ENCODE data around the gene CRY1. TPM values are rescaled to one million over a fixed set of nuclear protein-coding genes. Genes with fewer than 3 reads are reported as not detected.

Gene CRY1
- total RNA-seq, 2 experiments from 2014 or later = 70.7 to 77.4 TPM

DNA sequence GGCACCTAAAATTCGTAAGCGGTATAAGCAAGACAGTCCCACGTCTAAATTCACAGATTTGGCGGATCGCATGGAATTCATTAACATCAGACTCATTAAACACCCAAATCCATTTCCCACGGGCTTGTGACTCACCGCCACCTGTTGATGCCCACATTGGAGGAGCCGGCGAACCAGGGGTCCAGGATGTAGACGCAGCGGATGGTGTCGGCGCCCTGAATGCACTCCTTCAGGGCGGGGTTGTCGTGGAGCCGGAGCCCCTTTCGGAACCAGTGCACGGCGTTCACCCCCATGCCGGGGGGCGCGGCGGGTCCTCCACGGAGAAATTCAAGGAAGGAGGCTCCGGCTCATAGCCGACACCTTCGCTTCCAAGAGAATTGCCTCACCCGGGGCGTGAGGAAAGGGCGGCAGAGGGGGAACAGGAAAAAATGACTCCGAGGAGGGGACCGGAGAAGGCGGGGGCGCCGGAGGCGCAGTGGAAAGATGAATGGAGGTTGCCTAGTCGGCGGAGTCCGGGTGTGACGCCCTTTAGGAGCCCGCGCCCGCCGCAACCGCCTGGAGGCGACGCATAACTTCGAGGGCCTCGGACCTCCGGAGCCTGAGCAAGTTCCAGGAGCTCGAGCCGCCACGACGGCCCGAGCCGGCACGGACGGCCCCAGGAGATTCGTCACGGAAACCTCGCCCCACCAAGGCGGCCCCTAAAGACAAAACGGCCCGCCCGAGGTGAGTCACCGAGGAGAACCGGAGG lies 506 bp downstream of the CRY1 start:
- H3K36me3 ChIP-seq (ENCODE audit: insufficient read depth, low read length) = no peaks in the 10 kb centered on the region
- intact Hi-C loops (cut with DNase I, micrococcal nuclease) = loop anchor here (1.0 to 10.0 kb wide), 14 partner anchors 11 to 1986 kb away; partner anchors contain the start of genes TCP11L2 (in 2 of the 2), CKAP4 (in 1 of the 2), FICD (in 1 of the 2) and PWP1 (in 1 of the 2)
- H3K4me3 ChIP-seq (ENCODE audit: low read length) = peak overlapping the region; percentile 90
- peaks cover 17% of the 10 kb centered on the region for H3K36me3 Mint-ChIP-seq (ENCODE audit: low read depth)
- peaks cover 31% of the 10 kb centered on the region for H3K4me1 ChIP-seq (ENCODE audit: insufficient read depth, low read length)
- TF ChIP-seq, protein P1, sequence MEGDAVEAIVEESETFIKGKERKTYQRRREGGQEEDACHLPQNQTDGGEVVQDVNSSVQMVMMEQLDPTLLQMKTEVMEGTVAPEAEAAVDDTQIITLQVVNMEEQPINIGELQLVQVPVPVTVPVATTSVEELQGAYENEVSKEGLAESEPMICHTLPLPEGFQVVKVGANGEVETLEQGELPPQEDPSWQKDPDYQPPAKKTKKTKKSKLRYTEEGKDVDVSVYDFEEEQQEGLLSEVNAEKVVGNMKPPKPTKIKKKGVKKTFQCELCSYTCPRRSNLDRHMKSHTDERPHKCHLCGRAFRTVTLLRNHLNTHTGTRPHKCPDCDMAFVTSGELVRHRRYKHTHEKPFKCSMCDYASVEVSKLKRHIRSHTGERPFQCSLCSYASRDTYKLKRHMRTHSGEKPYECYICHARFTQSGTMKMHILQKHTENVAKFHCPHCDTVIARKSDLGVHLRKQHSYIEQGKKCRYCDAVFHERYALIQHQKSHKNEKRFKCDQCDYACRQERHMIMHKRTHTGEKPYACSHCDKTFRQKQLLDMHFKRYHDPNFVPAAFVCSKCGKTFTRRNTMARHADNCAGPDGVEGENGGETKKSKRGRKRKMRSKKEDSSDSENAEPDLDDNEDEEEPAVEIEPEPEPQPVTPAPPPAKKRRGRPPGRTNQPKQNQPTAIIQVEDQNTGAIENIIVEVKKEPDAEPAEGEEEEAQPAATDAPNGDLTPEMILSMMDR (IDR thresholded peaks at IDR 0.05) = no peak
- no peaks in the 10 kb centered on the region for H3K27me3 ChIP-seq (ENCODE audit: control insufficient read depth in 1 of 2, insufficient read depth in 2 of 2, low read length in 2 of 2)
- no peak overlapping the region for H3K27ac Mint-ChIP-seq
- peak; percentile 52 for ATAC-seq (ENCODE audit: poor library complexity)
- H3K27ac ChIP-seq (ENCODE audit: low read depth in 1 of 2, low read length in 2 of 2) = peak overlapping the region; percentile 99
- POLR2A ChIA-PET = interaction anchor here (0.6 to 2.8 kb wide), 12 partner anchors 12 to 790 kb away, joined by 3 to 48 read pairs (median 11); partner anchors contain the start of genes POLR3B, TCP11L2 and TMEM263
- H3K4me3 Mint-ChIP-seq = no peak overlapping the region
- peaks cover 8% of the 10 kb centered on the region for H3K27me3 Mint-ChIP-seq
- H3K4me1 Mint-ChIP-seq (ENCODE audit: low read depth) = peaks cover 23% of the 10 kb centered on the region
- DNase-seq = peak; percentile 36 to 86 (median 64)
- H3K9me3 Mint-ChIP-seq = no peaks in the 10 kb centered on the region
- H3K9me3 ChIP-seq (ENCODE audit: control insufficient read depth in 1 of 2, insufficient read depth in 1 of 2, low read length in 2 of 2) = peaks cover 0 to 8% of the 10 kb centered on the region in 2 experiments
- CTCF ChIA-PET = interaction anchor here (0.6 to 2.0 kb wide), 5 partner anchors 12 to 79 kb away, joined by 3 to 15 read pairs (median 6); no protein-coding TSS in a partner anchor

- DNase-seq = peak in 8 of 14 experiments; percentile 3 to 82 (median 20)
- intact Hi-C loops (cut with DNase I, micrococcal nuclease) = loop anchor here (1.0 to 10.0 kb wide), 14 partner anchors 12 to 1985 kb away; partner anchors contain the start of genes CKAP4 (in 1 of the 2), FICD (in 1 of the 2), PWP1 (in 1 of the 2) and TCP11L2 (in 1 of the 2)
These were observed 1.2 kb downstream of the CRY1 start for GRCh38 chr12:107091989-107092641.

More at GRCh38 chr12:107091989-107092641, 1.2 kb downstream of the CRY1 start:
- no peak overlapping the region for H3K4me3 Mint-ChIP-seq
- Histone ChIP-seq H3K27me3 (ENCODE audit: control insufficient read depth in 1 of 2, insufficient read depth in 2 of 2, low read length in 2 of 2) (no peaks in the 10 kb centered on the region), H3K27ac (ENCODE audit: low read depth in 1 of 2, low read length in 2 of 2) (peak overlapping the region; percentile 99), H3K4me1 (ENCODE audit: insufficient read depth, low read length) (peaks cover 31% of the 10 kb centered on the region), H3K9me3 (ENCODE audit: control insufficient read depth in 1 of 2, insufficient read depth in 1 of 2, low read length in 2 of 2) (peaks cover 0 to 8% of the 10 kb centered on the region in 2 experiments), H3K36me3 (ENCODE audit: insufficient read depth, low read length) (no peaks in the 10 kb centered on the region), H3K4me3 (ENCODE audit: low read length) (peak overlapping the region; percentile 90)
- peaks cover under 1% of the 10 kb centered on the region for H3K27me3 Mint-ChIP-seq
- H3K4me1 Mint-ChIP-seq (ENCODE audit: low read depth) = peaks cover 29% of the 10 kb centered on the region
- peak; percentile 27 for ATAC-seq (ENCODE audit: poor library complexity)
- CTCF ChIA-PET = interaction anchor here (0.6 to 2.0 kb wide), 7 partner anchors 13 to 101 kb away, joined by 3 to 15 read pairs (median 3); no protein-coding TSS in a partner anchor
- H3K9me3 Mint-ChIP-seq = no peaks in the 10 kb centered on the region
- H3K36me3 Mint-ChIP-seq (ENCODE audit: low read depth) = peaks cover 21% of the 10 kb centered on the region
- H3K27ac Mint-ChIP-seq = no peak overlapping the region
- TF ChIP-seq, protein P1 (IDR thresholded peaks at IDR 0.05) = peak; percentile 80
- POLR2A ChIA-PET = interaction anchor here (1.1 to 2.8 kb wide), 5 partner anchors 13 to 790 kb away, joined by 5 to 48 read pairs (median 14); partner anchors contain the start of genes TCP11L2 and TMEM263

Data from CD4-positive, alpha-beta T cell (primary cell).